Liver (tissue), 9 donors: ENCODE measurements around the gene AATK. TPM values are rescaled to one million over a fixed set of nuclear protein-coding genes. Genes with fewer than 3 reads are reported as not detected.
A peak's percentile ranks its signal among the peaks of the same experiment; 100 is the strongest.

Experiments
- DNase-seq: peaks from one replicate; pipeline ENCODE4 v3.0.0-alpha.2; 2017; ENCODE audit warnings: low spot score
- H3K27ac ChIP-seq, 2 donors: one replicate each; pipeline ENCODE4 v1.7.0; 2013; ENCODE audit warnings: inconsistent platforms in 2 of 2, low read length in 2 of 2, control low read depth in 1 of 2, low read depth in 1 of 2, mild to moderate bottlenecking in 1 of 2
- H3K27me3 ChIP-seq, 4 donors: one replicate each; pipeline versions ENCODE4 v1.6.1 to v1.7.0; 2013; ENCODE audit warnings: low read length in 3 of 4, inconsistent platforms in 1 of 4, mild to moderate bottlenecking in 1 of 4, moderate library complexity in 1 of 4; ENCODE audit not compliant: control insufficient read depth in 4 of 4, insufficient read depth in 4 of 4
- H3K36me3 ChIP-seq, 4 donors: one replicate each; pipeline versions ENCODE4 v1.6.1 to v1.7.0; 2013; ENCODE audit warnings: low read length in 3 of 4, mild to moderate bottlenecking in 3 of 4, low read depth in 1 of 4, moderate library complexity in 1 of 4; ENCODE audit not compliant: control insufficient read depth in 4 of 4, insufficient read depth in 3 of 4
- H3K4me1 ChIP-seq, 4 donors: one replicate each; pipeline versions ENCODE4 v1.6.1 to v1.7.0; 2013; ENCODE audit warnings: low read length in 3 of 4, mild to moderate bottlenecking in 3 of 4, moderate library complexity in 1 of 4; ENCODE audit not compliant: control insufficient read depth in 4 of 4, insufficient read depth in 4 of 4
- H3K4me3 ChIP-seq, 3 donors: one replicate each; pipeline versions ENCODE4 v1.6.1 to v1.7.0; 2013; ENCODE audit warnings: low read length in 3 of 3, control low read depth in 1 of 3, low read depth in 1 of 3, mild to moderate bottlenecking in 1 of 3
- H3K9ac ChIP-seq, 2 donors: one replicate each; pipeline ENCODE4 v1.7.0; 2013; ENCODE audit warnings: low read length in 2 of 2, mild to moderate bottlenecking in 2 of 2, moderate library complexity in 2 of 2, control low read depth in 1 of 2, low read depth in 1 of 2
- H3K9me3 ChIP-seq, 4 donors: one replicate each; pipeline versions ENCODE4 v1.6.1 to v1.7.0; 2013; ENCODE audit warnings: low read length in 3 of 4; ENCODE audit not compliant: control insufficient read depth in 4 of 4
- EGR1 ChIP-seq, 2 donors: IDR thresholded peaks; 2 replicates each; pipeline ENCODE4 v1.6.1; 2016 to 2018; ENCODE audit warnings: antibody characterized with exemption in 2 of 2, low read depth in 2 of 2
- FOXA1 ChIP-seq: IDR thresholded peaks from 2 replicates; pipeline ENCODE4 v1.6.1; 2016; ENCODE audit warnings: antibody characterized with exemption
- FOXA2 ChIP-seq: IDR thresholded peaks from 2 replicates; pipeline ENCODE4 v1.6.1; 2016; ENCODE audit warnings: antibody characterized with exemption
- GABPA ChIP-seq, 2 donors: IDR thresholded peaks in 1 of 2; conservative IDR thresholded peaks in 1 of 2; 2 replicates each; pipeline ENCODE4 v1.6.1; 2016; ENCODE audit warnings: antibody characterized with exemption in 2 of 2, mild to moderate bottlenecking in 1 of 2, moderate library complexity in 1 of 2
- HNF4A ChIP-seq, 2 donors: conservative IDR thresholded peaks; 2 replicates each; pipeline ENCODE4 v1.6.1; 2016; ENCODE audit warnings: antibody characterized with exemption in 2 of 2, mild to moderate bottlenecking in 2 of 2
- HNF4G ChIP-seq: IDR thresholded peaks from 2 replicates; pipeline ENCODE4 v1.6.1; 2016; ENCODE audit warnings: antibody characterized with exemption
- JUND ChIP-seq, 2 donors: IDR thresholded peaks; 2 replicates each; pipeline ENCODE4 v1.6.1; 2016; ENCODE audit warnings: antibody characterized with exemption in 2 of 2
- NR2F2 ChIP-seq: IDR thresholded peaks from 2 replicates; pipeline ENCODE4 v1.6.1; 2016; ENCODE audit warnings: antibody characterized with exemption
- RAD21 ChIP-seq, 2 donors: IDR thresholded peaks; 2 replicates each; pipeline ENCODE4 v1.6.1; 2016; ENCODE audit warnings: antibody characterized with exemption in 2 of 2, mild to moderate bottlenecking in 2 of 2
- RXRA ChIP-seq, 2 donors: IDR thresholded peaks; 2 replicates each; pipeline ENCODE4 v1.6.1; 2017 to 2018; ENCODE audit warnings: antibody characterized with exemption in 2 of 2, mild to moderate bottlenecking in 1 of 2
- SP1 ChIP-seq: IDR thresholded peaks from 2 replicates; pipeline ENCODE4 v1.6.1; 2018; ENCODE audit warnings: antibody characterized with exemption, mild to moderate bottlenecking
- TAF1 ChIP-seq: conservative IDR thresholded peaks from 2 replicates; pipeline ENCODE4 v1.6.1; 2016; ENCODE audit warnings: antibody characterized with exemption, mild to moderate bottlenecking
- YY1 ChIP-seq: IDR thresholded peaks from 2 replicates; pipeline ENCODE4 v1.6.1; 2016; ENCODE audit warnings: antibody characterized with exemption, mild to moderate bottlenecking
- WGBS: extraction: QIAGEN DNeasy Blood & Tissue Kit; methylation state at CpG from one replicate; pipeline ENCODE4 v1.1.7; 2013; 5-methylcytosine and 5-hydroxymethylcytosine counted together
- polyA plus RNA-seq, 2 donors: library from polyadenylated mRNA; stranded (reverse) in 1 of 2; unstranded in 1 of 2; fragments of 200-250 nt in 1 of 2; fragments of >200 nt in 1 of 2; fragmentation: Nextera tagmentation in 1 of 2; extraction: Ambion mirVana in 1 of 2; gene quantifications; one replicate each; pipeline versions ENCODE4 v1.2.1 to v1.2.3, GENCODE V29; 2013 to 2015
- total RNA-seq, 2 donors: library from RNA; depleted of rRNA; stranded (reverse); fragments of >200 nt; gene quantifications; one replicate each; pipeline ENCODE4 v1.2.3, GENCODE V29; 2014
- TF ChIP-seq, protein P1 (sequence below): IDR thresholded peaks from 2 replicates; pipeline ENCODE4 v1.6.1; 2016; ENCODE audit warnings: antibody characterized with exemption
- TF ChIP-seq, protein P2 (sequence below): IDR thresholded peaks from 2 replicates; pipeline ENCODE4 v1.6.1; 2016; ENCODE audit warnings: antibody characterized with exemption
- TF ChIP-seq, protein P3 (sequence below): IDR thresholded peaks from 2 replicates; pipeline ENCODE4 v1.6.1; 2016; ENCODE audit warnings: antibody characterized with exemption, mild to moderate bottlenecking
- TF ChIP-seq, protein P4 (sequence below): fragments of 150-350 bp; IDR thresholded peaks from 2 replicates; pipeline ENCODE4 v1.5.1; 2017; ENCODE audit warnings: improper control_type of control experiment, low read depth, low read length; ENCODE audit not compliant: missing input control
- TF ChIP-seq, protein P5 (sequence below): IDR thresholded peaks from 2 replicates; pipeline ENCODE4 v1.6.1; 2016; ENCODE audit warnings: antibody characterized with exemption
- donor health status: healthy.
- donor health status: healthy.
- donor health status: healthy.
- donor health status: healthy.
- donor health status: healthy.

The AATK gene
- total and polyA plus RNA-seq, 4 donors = 0.24 to 2.3 (median 0.62) TPM

- Histone ChIP-seq H3K9ac (no peak overlapping the region), H3K4me3 (no peak overlapping the region), H3K9me3 (no peaks in the 10 kb centered on the region), H3K27me3 (no peaks in the 10 kb centered on the region), H3K36me3 (peaks cover 0 to 26% (median 10%) of the 10 kb centered on the region in 4 donors), H3K4me1 (peaks cover 7 to 50% (median 35%) of the 10 kb centered on the region in 4 donors), H3K27ac (peak overlapping the region; percentile 33 to 62)
- TF ChIP-seq FOXA2 (no peak), HNF4A (conservative IDR thresholded peaks at IDR 0.05) (no peak), JUND (IDR thresholded peaks at IDR 0.05) (no peak), RXRA (IDR thresholded peaks at IDR 0.05) (no peak), RAD21 (IDR thresholded peaks at IDR 0.05) (no peak), SP1 (no peak), TAF1 (no peak), YY1 (no peak), NR2F2 (no peak), FOXA1 (no peak), GABPA (IDR thresholded peaks at IDR 0.05 in 1 of 2, conservative IDR thresholded peaks at IDR 0.05 in 1 of 2) (no peak), EGR1 (IDR thresholded peaks at IDR 0.05; ENCODE audit: low read depth in 2 of 2) (no peak), HNF4G (no peak)
- TF ChIP-seq, protein P1, sequence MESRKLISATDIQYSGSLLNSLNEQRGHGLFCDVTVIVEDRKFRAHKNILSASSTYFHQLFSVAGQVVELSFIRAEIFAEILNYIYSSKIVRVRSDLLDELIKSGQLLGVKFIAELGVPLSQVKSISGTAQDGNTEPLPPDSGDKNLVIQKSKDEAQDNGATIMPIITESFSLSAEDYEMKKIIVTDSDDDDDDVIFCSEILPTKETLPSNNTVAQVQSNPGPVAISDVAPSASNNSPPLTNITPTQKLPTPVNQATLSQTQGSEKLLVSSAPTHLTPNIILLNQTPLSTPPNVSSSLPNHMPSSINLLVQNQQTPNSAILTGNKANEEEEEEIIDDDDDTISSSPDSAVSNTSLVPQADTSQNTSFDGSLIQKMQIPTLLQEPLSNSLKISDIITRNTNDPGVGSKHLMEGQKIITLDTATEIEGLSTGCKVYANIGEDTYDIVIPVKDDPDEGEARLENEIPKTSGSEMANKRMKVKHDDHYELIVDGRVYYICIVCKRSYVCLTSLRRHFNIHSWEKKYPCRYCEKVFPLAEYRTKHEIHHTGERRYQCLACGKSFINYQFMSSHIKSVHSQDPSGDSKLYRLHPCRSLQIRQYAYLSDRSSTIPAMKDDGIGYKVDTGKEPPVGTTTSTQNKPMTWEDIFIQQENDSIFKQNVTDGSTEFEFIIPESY = no peak
- TF ChIP-seq, protein P2, sequence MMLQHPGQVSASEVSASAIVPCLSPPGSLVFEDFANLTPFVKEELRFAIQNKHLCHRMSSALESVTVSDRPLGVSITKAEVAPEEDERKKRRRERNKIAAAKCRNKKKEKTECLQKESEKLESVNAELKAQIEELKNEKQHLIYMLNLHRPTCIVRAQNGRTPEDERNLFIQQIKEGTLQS = no peak
- TF ChIP-seq, protein P3, sequence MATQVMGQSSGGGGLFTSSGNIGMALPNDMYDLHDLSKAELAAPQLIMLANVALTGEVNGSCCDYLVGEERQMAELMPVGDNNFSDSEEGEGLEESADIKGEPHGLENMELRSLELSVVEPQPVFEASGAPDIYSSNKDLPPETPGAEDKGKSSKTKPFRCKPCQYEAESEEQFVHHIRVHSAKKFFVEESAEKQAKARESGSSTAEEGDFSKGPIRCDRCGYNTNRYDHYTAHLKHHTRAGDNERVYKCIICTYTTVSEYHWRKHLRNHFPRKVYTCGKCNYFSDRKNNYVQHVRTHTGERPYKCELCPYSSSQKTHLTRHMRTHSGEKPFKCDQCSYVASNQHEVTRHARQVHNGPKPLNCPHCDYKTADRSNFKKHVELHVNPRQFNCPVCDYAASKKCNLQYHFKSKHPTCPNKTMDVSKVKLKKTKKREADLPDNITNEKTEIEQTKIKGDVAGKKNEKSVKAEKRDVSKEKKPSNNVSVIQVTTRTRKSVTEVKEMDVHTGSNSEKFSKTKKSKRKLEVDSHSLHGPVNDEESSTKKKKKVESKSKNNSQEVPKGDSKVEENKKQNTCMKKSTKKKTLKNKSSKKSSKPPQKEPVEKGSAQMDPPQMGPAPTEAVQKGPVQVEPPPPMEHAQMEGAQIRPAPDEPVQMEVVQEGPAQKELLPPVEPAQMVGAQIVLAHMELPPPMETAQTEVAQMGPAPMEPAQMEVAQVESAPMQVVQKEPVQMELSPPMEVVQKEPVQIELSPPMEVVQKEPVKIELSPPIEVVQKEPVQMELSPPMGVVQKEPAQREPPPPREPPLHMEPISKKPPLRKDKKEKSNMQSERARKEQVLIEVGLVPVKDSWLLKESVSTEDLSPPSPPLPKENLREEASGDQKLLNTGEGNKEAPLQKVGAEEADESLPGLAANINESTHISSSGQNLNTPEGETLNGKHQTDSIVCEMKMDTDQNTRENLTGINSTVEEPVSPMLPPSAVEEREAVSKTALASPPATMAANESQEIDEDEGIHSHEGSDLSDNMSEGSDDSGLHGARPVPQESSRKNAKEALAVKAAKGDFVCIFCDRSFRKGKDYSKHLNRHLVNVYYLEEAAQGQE = no peak
- TF ChIP-seq, protein P4, sequence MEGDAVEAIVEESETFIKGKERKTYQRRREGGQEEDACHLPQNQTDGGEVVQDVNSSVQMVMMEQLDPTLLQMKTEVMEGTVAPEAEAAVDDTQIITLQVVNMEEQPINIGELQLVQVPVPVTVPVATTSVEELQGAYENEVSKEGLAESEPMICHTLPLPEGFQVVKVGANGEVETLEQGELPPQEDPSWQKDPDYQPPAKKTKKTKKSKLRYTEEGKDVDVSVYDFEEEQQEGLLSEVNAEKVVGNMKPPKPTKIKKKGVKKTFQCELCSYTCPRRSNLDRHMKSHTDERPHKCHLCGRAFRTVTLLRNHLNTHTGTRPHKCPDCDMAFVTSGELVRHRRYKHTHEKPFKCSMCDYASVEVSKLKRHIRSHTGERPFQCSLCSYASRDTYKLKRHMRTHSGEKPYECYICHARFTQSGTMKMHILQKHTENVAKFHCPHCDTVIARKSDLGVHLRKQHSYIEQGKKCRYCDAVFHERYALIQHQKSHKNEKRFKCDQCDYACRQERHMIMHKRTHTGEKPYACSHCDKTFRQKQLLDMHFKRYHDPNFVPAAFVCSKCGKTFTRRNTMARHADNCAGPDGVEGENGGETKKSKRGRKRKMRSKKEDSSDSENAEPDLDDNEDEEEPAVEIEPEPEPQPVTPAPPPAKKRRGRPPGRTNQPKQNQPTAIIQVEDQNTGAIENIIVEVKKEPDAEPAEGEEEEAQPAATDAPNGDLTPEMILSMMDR = no peak
- TF ChIP-seq, protein P5, sequence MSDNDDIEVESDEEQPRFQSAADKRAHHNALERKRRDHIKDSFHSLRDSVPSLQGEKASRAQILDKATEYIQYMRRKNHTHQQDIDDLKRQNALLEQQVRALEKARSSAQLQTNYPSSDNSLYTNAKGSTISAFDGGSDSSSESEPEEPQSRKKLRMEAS = no peak
- DNase-seq = no peak
- WGBS = 93% methylated on average over 10 of the region's 10 CpGs
Measured at GRCh38 chr17:81100668-81101067, 65.4 kb downstream of the AATK start.
